ENCODE data around the gene ELK4.

The ELK4 gene, protein sequence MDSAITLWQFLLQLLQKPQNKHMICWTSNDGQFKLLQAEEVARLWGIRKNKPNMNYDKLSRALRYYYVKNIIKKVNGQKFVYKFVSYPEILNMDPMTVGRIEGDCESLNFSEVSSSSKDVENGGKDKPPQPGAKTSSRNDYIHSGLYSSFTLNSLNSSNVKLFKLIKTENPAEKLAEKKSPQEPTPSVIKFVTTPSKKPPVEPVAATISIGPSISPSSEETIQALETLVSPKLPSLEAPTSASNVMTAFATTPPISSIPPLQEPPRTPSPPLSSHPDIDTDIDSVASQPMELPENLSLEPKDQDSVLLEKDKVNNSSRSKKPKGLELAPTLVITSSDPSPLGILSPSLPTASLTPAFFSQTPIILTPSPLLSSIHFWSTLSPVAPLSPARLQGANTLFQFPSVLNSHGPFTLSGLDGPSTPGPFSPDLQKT

DNA sequence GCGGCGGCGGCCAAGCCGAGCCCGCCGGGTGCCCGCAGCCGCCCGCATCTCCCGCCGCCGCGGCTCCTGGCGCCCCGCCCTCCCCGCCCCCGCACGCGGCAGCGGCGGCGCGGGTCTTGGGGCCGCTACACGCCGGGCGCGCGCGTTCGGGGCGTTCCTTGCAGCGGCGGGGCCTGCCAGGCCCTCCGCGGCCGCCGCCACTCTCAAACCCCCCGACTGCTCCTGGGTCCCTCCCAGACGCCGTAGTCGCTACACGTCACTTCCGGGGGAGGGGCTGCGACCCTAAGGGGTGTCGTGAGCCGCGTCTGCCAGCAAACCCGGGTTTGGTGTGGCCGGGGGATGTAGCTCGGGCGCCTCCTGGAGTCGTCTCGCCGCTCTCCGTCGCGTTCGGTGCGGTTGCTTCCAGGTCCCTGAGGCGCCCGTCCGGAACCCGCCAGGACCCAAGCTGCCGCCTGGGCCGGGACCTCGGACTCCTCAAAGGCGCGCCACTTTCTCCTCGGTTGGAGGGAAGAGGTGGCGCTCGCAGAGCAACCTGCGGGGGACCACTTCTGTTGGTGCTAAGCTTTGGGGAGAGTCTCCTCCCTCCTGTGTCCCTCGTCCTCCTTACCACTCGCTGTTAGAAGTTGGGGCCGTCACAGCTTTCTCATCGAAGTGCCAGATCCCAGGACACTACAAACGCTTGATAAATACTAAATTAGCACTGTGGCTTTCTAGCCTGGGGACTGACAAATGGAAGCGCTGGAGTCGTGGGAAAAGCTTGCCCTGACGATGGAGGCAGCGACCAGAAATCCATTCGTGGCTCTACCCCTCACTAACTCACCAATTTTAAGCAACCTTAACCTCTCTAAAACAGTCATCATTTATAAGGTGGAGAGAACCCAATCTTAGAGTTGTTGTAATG, at the start of gene ELK4:
TSS of gene ELK4 (minus strand) at position 244 of the 901 bp plus-strand sequence. CDS start 8,129 bp downstream, outside the sequence.
- peak; percentile 99 for DNase-seq (ENCODE audit: low read depth in 2 of 3, low spot score in 1 of 3)

DNA sequence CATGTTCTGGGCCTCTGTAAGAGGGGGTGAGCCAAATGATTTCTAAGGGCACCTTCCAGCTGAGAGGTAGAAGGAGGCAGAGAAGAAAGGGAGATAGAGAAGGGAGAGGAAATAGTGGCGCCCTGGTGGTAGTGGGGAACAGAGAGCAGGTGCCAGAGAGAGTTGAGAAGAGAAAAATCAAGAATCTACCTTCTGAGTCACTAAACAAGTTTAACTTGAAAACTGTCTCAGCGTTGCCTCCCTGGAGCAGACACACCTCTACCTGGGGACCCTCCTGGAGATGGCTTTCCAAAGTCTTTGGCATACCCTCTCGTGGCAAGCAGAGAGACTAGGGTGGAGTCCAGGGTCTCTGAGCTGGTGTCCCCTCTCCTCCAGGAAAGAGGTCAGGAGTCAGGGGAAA, 49.6 kb upstream of the ELK4 start:
- no peak for DNase-seq (ENCODE audit: low read depth in 2 of 3, low spot score in 1 of 3)

- peak in 1 of 3 donors; percentile 27 for DNase-seq (ENCODE audit: low read depth in 2 of 3, low spot score in 1 of 3)
Measured at GRCh38 chr1:205680073-205680851, 48.5 kb upstream of the ELK4 start, which contains the start of gene SLC45A3. TSS of gene SLC45A3 (minus strand) at chr1:205680509. CDS start at chr1:205664656, 15,853 bp downstream.

DNA sequence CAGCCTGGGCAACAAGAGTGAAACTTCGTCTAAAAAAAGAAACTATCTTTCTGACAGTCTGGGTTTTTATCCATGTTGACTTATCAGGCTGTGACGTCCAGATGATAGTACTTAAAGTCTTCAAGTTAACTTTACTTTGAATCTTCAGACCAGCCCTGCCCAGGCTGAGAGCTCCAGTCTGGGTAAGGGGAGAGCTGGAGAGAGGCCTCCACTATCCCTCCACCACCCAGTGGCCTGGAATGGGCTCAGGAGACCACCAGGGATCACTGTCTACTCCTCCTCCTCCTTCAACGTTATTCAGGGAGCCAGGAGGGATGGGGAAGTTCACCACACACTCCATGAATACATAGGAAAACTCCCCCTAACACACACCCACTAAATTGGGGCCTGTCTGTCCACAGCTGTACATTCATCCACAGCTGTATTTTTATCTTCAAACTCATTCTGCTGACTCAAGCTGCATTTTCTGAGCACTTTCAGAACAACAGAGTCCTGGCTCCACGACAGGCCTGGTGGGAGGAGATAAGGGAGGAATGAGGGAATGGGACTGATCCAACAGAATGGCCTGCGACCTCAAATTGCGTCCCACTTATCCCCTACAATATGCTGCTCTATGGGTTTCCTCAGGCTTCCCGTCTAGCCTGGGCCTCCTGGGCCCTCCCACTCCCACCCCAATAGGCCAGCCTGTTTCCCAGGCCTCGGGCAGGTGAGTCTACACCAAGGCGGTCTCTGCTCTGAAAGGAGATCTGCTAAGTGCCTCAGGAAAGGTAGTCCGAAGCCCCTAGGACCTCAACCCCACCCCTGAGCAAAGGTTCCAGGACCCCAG, 46.7 kb upstream of the ELK4 start:
- no peak for DNase-seq (ENCODE audit: low read depth in 2 of 3, low spot score in 1 of 3)

DNA sequence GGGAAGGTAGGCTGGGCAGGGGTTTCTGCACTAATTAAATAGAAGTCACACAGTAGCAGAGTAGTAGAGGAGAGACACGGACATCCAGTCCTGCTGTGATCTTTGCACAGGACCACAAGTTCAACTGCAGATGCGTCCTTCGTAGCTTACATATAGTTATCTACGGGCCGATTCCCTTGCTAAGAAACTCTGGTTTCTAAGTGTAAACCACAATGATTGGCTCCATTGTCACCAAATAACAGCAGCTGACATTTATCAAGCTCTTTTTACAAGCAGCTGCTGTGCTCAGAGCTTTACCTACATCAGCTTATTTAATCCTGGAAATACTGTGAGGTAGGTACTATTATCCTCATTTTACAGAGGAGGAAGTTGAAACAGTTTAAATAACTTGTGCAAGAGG, 45.4 kb upstream of the ELK4 start:
- DNase-seq (ENCODE audit: low read depth in 2 of 3, low spot score in 1 of 3) = no peak

- no peak for DNase-seq (ENCODE audit: low read depth in 2 of 3, low spot score in 1 of 3)
Measured at GRCh38 chr1:205676597-205676996, 44.8 kb upstream of the ELK4 start.

- no peak for DNase-seq (ENCODE audit: low read depth in 2 of 3, low spot score in 1 of 3)
Measured at GRCh38 chr1:205676002-205676401, 44.2 kb upstream of the ELK4 start.

DNA sequence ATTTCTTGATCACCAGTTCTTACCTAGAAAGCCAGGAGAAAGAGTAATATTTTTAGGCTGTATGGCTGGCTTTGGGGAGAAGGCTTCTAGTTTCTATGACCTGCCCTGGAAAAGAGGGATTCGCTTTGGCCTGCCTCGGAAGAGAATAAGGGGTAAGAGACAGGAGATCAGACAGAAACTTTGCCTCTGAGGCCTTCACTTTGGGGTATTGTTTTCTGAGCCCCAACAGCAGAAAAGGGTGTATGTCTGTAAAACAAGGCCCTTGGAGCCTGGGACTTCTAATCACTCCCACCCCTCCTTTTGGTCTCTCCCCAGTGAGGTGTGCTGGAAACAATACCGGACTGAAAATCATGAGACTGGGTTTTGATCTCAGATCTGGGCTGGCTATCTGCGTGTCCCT, 43.4 kb upstream of the ELK4 start:
- DNase-seq (ENCODE audit: low read depth in 2 of 3, low spot score in 1 of 3) = no peak

DNA sequence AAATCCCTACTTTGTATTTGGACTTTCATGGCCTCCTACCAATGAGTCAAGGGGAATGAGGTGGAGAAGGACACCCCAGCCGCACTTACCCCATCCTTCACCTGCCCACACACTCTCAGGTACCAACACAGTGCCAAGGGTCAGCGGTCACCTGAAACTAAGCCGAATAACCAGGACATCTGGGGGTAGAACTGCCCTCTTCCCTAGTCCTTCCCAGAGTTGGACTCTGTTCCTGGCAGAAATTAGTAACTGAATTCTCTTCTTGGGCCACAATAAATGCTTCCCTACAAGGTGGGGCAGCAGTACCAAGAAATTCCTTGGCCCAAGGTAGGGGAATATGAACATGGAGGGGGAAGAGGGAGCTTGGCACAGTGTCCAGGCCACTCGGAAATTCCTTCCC, 41.2 kb upstream of the ELK4 start:
- DNase-seq (ENCODE audit: low read depth in 2 of 3, low spot score in 1 of 3) = no peak

DNA sequence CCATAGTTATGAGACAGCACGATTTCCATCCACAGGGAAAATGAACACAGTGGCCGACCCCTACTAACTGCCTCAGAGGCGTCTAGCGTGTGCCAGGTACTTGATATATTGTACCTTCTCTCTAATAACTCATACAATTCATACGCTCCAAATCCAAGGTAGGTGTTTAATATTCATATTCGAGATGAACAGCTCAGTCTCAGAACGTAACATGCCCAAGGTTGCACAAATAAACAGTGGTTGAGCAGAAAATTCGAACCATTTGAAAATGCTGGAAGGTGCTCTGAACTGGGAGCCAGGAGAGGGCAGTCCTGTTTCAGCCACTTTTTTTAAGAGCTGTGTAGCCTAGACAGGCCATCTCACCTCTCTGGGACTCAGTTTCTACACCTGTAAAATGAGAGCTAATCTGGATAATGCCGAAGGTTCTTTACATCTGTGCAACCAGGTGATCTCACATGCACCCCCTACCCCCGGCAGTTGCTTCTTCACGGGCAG, 40.6 kb upstream of the ELK4 start:
- no peak for DNase-seq (ENCODE audit: low read depth in 2 of 3, low spot score in 1 of 3)

DNA sequence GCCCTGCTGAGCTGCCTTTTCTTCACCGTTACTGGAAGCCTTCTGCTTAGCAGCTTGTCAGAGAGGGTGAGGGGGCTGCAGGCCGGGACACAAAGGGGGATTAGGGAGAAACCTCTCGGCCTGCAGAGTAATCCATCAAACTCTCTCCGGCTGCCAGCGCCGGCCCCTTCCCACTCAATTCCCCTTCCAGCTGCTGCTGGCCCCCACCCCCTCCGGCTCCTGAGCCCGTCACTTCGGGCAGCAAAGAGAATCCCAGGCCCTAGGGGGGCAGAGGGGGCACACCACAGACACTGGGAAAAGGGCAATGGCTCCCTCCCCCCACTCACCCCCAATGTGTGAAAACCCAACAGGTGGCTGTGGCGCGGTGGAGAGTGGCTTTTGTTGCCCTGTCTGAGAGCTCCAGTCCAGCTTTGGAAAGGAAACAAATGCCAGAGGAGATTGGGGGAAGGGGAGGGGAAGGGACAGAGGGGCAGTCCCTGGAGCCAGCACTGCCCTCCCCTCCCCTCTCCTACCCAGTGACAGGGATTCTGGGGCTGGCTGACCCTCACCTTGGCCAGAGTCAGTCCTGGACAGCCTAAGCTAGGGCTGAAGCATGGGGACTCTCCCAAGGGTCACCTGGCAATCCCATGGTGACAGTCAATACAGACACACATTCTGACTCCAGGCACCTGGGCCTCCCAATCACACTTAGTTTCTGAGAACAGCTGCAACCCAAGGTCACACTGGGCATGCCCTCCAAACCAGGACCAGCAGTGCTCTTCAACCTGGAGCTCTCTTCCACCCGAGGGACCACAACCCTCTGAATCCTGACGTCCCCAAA, 39.0 kb upstream of the ELK4 start:
- no peak for DNase-seq (ENCODE audit: low read depth in 2 of 3, low spot score in 1 of 3)

- DNase-seq (ENCODE audit: low read depth in 2 of 3, low spot score in 1 of 3) = no peak
Measured at GRCh38 chr1:205670150-205670446, 38.3 kb upstream of the ELK4 start.

DNA sequence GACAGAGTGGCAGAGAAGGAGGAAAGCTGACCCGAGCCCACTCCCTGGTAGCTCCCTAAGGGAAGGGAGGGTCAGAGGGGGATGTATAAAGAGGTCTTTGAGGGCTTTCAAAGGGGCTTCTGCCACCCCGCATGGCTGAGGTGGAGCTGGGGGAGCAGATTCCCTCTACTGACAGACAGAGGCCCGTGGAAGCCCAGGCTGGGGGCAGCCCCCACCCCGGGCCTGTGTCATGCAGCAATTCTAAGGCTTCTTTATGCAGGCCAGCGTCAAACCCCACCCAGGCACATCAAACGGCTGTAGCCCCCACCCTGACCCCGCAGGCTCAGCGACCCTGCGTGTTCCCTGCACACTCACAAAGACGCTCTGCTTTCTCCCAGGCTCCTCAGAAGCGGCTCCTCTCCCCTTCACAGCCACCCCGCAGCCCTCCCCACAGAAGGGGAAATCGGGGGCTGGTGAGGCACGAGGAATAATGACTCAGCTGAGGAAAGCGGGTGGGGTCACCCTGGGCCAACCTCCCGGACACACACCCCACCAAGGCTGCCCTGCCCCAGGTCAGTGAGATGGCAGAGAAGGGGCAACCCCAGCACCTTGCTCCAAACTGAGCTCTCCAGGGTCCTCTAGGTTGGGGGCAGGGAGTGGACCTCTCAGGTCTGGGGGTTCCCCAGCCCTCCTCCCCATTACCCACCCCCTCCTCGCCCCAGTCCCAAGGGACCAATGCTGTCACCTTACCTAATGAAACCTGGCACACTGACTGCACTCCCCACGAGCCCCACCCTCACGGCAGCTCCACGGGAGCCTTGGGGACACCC, 37.7 kb upstream of the ELK4 start:
- no peak for DNase-seq (ENCODE audit: low read depth in 2 of 3, low spot score in 1 of 3)

- no peak for DNase-seq (ENCODE audit: low read depth in 2 of 3, low spot score in 1 of 3)
Measured at GRCh38 chr1:205668951-205669340, 37.1 kb upstream of the ELK4 start.

DNA sequence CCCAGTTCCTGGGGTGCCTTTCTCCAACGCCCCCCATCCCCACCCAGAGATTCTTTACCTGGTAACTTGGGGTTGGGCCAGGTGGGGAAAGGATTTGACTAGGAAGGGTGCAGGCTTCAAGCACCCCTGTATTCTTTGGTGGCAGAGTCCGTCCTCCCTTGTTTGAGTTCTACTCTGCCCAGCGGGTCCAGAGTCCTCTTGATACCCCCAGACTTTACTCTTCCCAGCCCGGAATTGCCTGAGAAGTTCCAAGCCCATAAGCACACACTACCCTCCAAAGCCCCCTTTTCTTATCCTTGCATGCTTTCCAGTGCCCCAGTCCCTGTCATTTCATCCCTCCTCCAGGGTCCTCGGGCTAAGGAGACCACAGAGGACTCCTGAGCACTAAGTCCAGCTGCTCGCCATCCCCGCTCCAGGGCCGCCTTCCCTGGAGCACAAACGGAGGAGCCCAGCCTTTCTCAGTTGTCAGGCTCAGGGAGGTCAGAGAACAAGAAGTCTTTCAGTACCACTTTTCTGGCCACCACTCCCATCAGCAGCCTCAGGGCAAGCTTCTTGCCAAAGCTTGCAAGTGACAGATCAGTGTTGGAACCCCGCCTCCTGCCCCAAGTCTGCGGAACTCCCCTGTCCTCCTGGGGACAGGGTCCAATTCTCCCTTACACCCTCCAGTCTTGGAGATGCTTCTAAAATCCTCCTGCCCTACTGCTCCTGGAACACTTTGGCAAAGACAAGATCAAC, 36.3 kb upstream of the ELK4 start:
- DNase-seq (ENCODE audit: low read depth in 2 of 3, low spot score in 1 of 3) = no peak

- no peak for DNase-seq (ENCODE audit: low read depth in 2 of 3, low spot score in 1 of 3)
Measured at GRCh38 chr1:205666372-205667166, 34.8 kb upstream of the ELK4 start.
